Middle frontal gyrus (tissue), 1 donor: ENCODE results near the gene AAMP.
A peak's percentile ranks its signal among the peaks of the same experiment; 100 is the strongest.
"Not testable (repeated sequence)": the region's sequence is repeated elsewhere in the genome, so short reads cannot be mapped to it uniquely, and the experiment has no call there.

ENCODE experiments used
- DNase-seq: peaks from one replicate; pipeline ENCODE4 v3.0.0-alpha.2; 2015; ENCODE audit warnings: low spot score; ENCODE audit errors: extremely low spot score

AAMP gene, protein sequence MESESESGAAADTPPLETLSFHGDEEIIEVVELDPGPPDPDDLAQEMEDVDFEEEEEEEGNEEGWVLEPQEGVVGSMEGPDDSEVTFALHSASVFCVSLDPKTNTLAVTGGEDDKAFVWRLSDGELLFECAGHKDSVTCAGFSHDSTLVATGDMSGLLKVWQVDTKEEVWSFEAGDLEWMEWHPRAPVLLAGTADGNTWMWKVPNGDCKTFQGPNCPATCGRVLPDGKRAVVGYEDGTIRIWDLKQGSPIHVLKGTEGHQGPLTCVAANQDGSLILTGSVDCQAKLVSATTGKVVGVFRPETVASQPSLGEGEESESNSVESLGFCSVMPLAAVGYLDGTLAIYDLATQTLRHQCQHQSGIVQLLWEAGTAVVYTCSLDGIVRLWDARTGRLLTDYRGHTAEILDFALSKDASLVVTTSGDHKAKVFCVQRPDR

GRCh38 chr2:218269900-218270720 lies at the start of gene AAMP, which contains the start of gene PNKD:
TSS of gene AAMP (minus strand) at chr2:218270137. CDS start at chr2:218270086, 51 bp downstream.
TSS of gene PNKD (plus strand) at chr2:218270519. CDS start at chr2:218270536, 17 bp downstream.
- peak; percentile 100 for DNase-seq

DNA sequence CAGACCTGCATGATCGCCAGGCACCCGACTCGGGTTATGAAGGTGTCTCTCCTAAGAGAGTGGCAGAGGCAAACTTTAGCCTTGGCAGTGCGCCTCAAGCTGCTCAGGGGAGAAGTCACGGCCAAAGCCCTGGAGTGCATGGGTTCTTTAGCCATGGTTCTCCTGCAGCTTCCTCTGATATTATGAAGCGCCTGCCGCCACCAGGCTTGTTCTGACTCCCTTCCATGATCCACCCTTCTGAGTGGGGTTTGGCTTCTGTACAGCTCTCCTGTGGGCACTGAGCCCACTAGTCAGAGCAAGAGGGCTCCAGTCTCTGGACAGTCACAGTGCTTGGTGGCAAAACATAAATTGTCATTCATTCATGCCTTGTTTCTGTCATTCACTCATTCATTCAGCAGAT lies 48.3 kb upstream of the AAMP start:
- no peak for DNase-seq

DNA sequence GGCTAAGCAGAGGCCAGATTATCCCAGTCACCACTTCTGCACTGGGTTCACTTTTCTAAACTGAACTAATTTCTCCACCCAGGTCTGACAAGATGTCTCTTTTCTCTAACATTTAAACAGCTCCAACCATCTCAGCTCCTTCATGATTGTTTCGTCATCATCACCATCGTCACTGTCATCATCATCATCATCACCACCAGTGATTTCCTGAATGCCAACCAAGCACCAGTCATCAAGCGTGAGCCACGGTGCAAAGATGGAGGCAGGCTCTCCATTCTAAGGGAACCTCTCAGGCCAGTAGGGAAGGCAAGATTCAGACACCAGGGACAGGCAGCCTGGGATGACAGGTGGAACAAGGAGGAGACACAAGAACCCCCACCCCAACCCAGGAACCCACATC lies 47.9 kb upstream of the AAMP start:
- no peak for DNase-seq

DNA sequence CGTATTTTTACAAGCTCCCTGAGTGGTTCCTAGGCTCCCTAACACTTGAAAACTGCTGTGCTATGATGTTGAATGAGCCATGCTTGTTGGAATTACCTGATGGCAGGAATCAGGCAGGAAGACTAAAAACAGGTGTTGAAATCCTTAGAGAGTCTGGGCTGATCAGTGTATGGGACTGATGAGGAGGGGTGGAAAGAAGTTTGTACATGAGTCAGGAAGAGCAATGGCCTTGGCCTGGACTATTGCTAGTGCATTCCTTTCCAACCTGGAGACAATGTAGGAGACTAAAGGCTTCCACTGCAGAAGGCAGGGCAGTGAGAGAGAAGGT lies 47.3 kb upstream of the AAMP start:
- DNase-seq = no peak

DNA sequence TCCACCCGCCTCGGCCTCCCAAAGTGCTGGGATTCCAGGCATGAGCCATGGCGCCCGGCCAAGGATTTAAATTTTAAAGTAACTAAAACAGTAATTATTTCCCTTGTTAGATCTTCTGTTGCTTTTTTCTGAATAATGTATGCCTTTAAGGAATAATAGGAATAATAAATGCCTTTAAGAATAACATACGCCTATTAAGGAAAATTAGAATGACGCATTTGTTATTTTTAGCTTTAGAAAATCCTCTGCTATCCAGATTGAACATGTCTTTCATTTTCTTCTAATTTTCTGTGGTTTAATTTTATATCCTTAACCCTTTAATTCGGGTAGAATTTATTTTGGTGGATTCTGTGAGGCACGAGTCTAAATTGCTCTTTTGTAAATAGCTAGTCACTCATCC lies 45.5 kb upstream of the AAMP start:
- no peak for DNase-seq

DNA sequence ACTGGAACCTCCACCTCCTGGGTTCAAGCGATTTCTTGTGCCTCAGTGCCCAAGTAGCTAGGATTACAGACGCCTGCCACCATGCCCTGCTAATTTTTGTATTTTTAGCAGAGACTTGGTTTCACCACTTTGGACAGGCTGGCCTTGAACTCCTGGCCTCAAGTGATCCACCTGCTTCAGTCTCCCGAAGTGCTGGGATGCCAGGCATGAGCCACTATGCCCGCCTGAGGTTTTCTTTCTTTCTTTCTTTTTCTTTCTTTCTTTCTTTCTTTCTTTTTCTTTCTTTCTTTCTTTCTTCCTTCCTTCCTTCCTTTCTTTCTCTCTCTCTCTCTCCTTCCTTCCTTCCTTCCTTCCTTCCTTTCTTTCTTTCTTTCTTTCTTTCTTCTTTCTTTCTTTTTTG lies 44.8 kb upstream of the AAMP start:
- DNase-seq = not testable (repeated sequence)

DNA sequence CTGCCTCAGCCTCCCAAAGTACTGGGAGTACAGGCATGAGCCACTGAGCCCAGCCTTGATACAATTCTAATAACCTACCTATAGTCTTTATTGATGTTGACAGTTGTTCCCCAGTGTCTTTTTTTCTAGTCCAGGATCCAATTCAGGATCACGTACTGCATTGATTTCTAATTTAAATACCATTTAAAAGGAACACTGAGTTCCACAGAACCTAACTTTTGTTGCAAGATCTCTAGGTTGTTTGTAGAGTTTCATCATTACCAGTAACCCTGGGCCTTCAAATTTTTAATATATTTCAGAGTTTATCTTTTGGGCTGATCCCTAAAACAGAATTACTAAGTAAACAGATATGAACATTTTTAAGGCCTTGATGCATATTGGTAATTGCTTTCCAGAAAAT lies 43.4 kb upstream of the AAMP start:
- no peak for DNase-seq

- no peak for DNase-seq
Measured at GRCh38 chr2:218312267-218312756, 42.4 kb upstream of the AAMP start.

DNA sequence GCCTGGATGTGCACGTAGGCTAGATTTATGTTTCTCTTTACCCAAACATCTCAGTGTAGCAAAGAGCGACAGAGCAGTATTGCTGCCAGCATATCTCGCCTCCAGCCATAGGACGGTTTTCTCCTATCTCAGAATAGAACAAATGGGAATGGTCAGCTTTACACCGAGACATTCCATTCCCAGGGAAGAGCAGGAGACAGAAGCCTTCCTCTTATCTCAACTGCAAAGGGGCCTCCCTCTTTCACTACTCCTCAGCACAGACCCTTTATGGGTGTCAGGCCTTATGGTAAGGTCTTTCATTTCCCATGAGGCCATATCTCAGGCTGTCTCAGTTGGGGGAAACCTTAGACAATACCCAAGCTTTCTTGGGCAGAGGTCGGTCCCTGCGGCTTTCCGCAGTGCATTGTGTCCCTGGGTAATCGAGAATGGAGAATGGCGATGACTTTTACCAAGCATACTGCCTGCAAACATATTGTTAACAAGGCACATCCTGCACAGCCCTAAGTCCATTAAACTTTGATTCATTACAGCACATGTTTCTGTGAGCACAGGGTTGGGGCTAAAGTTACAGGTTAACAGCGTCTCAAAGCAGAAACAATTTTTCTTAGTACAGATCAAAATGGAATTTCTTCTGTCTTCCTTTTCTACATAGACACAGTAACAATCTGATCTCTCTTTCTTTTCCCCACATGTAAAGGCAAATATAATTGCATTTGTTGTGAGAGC lies 41.8 kb upstream of the AAMP start:
- not testable (repeated sequence) for DNase-seq

DNA sequence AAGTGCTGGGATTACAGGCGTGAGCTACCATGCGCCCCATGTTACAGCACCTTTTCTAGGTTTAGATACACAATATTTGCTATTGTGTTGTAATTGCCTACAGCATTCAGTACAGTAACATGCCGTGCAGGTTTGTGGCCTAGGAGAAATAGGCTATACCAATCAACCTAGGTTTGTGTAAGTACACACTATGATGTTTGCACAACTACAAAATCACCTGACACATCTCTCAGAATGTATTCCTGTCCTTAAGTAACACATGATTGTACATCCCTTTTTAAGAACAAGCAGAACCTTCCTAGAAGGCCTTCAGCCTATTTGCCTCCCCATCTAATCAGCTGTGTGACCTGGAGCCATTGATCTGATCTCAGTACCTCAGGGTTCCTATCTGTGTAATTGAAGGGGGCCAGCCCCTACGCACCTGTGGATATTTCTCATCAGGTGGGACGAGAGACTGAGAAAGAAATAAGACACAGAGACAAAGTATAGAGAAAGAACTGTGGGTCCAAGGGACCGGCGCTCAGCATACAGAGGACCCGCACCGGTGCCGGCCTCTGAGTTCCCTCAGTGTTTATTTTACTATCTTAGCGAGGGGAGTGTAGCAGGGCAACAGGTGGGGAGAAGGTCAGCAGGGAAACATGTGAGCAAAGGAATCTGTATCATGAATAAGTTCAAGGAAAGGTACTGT lies 41.1 kb upstream of the AAMP start:
- DNase-seq = no peak

- no peak for DNase-seq
Measured at GRCh38 chr2:218307415-218308090, 37.6 kb upstream of the AAMP start.

DNA sequence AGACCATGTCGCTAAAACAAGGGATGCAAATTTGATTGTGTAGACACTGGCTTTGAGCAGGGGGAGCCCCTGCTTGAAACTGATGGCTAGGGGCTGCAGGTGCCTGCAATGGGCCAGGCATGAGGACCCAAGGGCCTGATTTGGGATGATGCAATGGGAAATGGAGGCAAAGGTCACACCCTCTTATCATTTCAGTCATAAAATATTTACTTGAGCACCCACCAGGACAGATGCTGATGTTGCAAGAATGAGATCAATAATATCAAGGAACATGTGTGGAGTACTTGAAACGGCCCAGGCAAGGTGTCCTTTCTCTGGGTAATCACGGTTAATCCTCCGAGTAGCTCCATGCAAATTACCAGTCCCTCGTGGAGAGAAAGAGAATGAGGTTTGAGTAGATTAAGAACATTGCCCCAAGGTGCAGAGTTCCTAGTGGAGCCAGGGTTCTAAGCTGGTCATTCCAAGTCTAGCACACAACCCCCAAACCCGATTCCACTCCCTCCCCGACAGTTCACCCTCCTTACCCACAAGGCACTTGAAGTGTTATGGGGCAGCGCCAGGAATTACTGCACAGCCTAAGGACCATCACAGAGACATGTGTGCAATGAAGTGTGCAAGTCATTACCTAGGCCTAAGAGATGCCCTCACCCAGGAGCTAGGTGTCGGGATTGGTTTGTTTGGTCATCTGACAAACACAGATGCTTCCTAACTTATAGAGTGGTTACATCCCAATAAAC lies 36.4 kb upstream of the AAMP start:
- DNase-seq = no peak

- no peak for DNase-seq
Measured at GRCh38 chr2:218305383-218305782, 35.4 kb upstream of the AAMP start.

DNA sequence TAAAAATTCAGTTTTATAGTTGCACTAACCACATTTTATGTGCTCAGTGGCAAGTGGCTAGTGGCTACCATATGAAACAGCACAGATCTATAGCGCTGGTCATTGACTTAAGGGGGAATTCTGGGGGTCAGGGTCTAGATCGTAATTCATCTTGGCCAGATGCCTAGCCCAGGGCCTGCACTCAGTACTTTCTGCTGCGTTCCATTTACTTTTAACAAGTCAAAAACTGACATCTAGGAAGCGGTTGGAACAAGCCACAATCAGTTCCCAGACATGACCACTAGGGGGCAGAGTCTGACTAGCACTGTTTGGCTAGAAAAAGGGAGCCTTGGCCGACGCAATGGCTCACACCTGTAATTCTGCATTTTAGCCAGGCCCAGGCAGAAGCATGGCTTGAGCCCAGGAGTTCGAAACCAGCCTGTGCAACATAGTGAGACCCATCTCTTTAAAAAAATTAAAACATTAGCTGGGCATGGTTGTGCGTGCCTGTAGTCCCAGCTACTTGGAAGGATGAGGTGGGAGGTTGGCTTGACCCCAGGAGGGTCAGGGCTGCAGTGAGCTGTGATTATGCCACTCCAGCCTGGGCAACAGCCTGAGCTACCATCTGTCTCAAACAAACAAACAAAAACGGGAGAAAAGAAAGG lies 31.4 kb upstream of the AAMP start:
- DNase-seq = peak; percentile 79

GRCh38 chr2:218300141-218300540 lies 30.2 kb upstream of the AAMP start:
- DNase-seq = no peak

GRCh38 chr2:218298314-218298875 lies 28.5 kb upstream of the AAMP start:
- no peak for DNase-seq

DNA sequence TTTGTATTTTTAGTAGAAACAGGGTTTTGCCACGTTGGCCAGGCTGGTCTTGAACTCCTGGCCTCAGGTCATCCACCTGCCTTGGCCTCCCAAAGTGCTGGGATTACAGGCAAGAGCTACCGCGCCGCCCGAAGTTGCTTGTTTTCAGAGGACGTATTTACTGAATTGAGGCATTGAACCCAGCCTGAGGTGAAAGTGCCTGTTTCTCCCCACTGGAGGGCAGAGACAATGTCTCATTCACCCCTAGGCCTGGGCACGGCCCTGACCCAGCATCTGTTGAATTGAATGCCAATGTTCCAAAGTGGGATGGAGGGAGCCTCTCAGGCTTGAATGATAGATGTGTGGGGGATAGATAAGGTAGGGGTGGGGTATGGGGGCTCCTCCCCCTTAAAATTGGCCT lies 26.9 kb upstream of the AAMP start:
- no peak for DNase-seq

DNA sequence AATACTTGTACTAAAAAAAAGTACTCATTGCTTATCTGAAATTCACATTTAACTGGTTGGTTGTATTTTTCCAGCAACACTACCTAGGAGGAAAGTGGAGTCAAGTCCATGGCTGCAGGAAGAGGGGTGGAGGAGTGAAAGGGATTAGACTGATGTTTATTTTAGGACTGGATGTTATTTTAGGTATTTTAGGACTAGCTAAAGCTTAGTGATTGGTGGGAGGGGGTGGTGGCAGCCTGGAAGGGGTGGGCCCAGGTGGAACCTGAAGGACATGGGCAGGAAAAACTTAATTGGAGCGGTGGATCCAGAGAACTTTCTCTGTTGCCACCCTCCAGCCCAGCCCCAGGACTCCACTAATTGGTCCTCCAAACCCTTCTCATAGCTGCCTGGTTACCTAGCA lies 26.3 kb upstream of the AAMP start:
- no peak for DNase-seq

DNA sequence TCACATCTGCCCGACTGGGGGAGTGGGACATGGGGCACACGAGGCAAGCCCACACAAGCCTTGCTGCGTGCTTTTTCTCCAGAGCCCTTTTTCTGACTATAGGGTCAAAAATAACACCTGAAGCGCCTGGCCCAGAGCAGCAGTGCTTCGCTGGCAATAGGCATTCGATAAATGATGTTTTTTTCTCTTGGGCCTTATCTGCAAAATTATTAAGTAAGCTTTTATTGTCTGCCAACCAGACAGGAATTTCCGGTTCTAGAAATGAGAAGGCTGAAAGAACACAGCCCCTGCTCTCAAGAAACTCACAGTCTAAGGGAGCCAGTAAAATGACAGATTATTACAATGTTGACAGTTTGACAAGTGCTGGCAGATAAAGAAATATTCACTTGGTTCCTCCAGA lies 25.1 kb upstream of the AAMP start:
- DNase-seq = no peak
